Ishikawa (cell line): ENCODE measurements around the gene CDK12.

ENCODE experiments used
- CEBPB ChIP-seq: IDR thresholded peaks from 2 replicates; pipeline ENCODE4 v1.6.1; 2012
- CREB1 ChIP-seq: IDR thresholded peaks from 2 replicates; pipeline ENCODE4 v1.6.1; 2012; ENCODE audit warnings: low read depth
- EGR1 ChIP-seq: IDR thresholded peaks from 2 replicates; pipeline ENCODE4 v1.6.1; 2012
- EP300 ChIP-seq: IDR thresholded peaks from 2 replicates; pipeline ENCODE4 v1.6.1; 2012; ENCODE audit warnings: borderline replicate concordance
- FOXM1 ChIP-seq: IDR thresholded peaks from 2 replicates; pipeline ENCODE4 v1.6.1; 2012; ENCODE audit warnings: low read depth, borderline replicate concordance
- MAX ChIP-seq: IDR thresholded peaks from 2 replicates; pipeline ENCODE4 v1.6.1; 2012
- NFIC ChIP-seq: IDR thresholded peaks from 2 replicates; pipeline ENCODE4 v1.6.1; 2012
- RAD21 ChIP-seq: IDR thresholded peaks from 2 replicates; pipeline ENCODE4 v1.6.1; 2012; ENCODE audit warnings: low read depth
- REST ChIP-seq: IDR thresholded peaks from 2 replicates; pipeline ENCODE4 v1.6.1; 2012; ENCODE audit warnings: low read depth, mild to moderate bottlenecking
- TAF1 ChIP-seq: IDR thresholded peaks from 2 replicates; pipeline ENCODE4 v1.6.1; 2012; ENCODE audit warnings: low read depth, mild to moderate bottlenecking
- TCF12 ChIP-seq: IDR thresholded peaks from 2 replicates; pipeline ENCODE4 v1.6.1; 2012; ENCODE audit warnings: low read depth
- TEAD4 ChIP-seq: IDR thresholded peaks from 2 replicates; pipeline ENCODE4 v1.6.1; 2012
- USF1 ChIP-seq: IDR thresholded peaks from 2 replicates; pipeline ENCODE4 v1.6.1; 2012
- YY1 ChIP-seq: IDR thresholded peaks from 2 replicates; pipeline ENCODE4 v1.6.1; 2012; ENCODE audit warnings: low read depth

- TF ChIP-seq EP300 (no peak), RAD21 (no peak), TAF1 (no peak), CEBPB (no peak), MAX (no peak), YY1 (no peak), FOXM1 (no peak), EGR1 (no peak), CREB1 (no peak), NFIC (no peak), REST (no peak), TEAD4 (no peak), USF1 (no peak), TCF12 (no peak)
These were observed 95.1 kb downstream of the CDK12 start for GRCh38 chr17:39556423-39556822.
